A549 (cell line): ENCODE results near the gene EDIL3.

ENCODE experiments used
- CTCF ChIP-seq: fragments of >200 bp; sonication (Bioruptor Twin); formaldehyde crosslinking; IDR thresholded peaks from 3 replicates; pipeline ENCODE4 v1.5.1; 2016
- HOXA7 ChIP-seq: fragments of 250-450 bp; sonication (Bioruptor Pico); IDR thresholded peaks from 2 replicates; pipeline ENCODE4 v1.5.0; 2020; ENCODE audit warnings: mild to moderate bottlenecking, moderate library complexity
- JUN ChIP-seq, 2 experiments: fragments of >200 bp; sonication (Bioruptor Twin); formaldehyde crosslinking; IDR thresholded peaks; 2 replicates in 1 of 2; 3 replicates in 1 of 2; pipeline ENCODE4 v1.6.1; 2016 to 2017
- MYC ChIP-seq: IDR thresholded peaks from 2 replicates; pipeline ENCODE4 v1.6.1; 2012; ENCODE audit warnings: mild to moderate bottlenecking, inconsistent platforms, low read length, improper control_type of control experiment, borderline replicate concordance
- POLR2A ChIP-seq: IDR thresholded peaks from 2 replicates; pipeline ENCODE4 v1.6.1; 2012; ENCODE audit warnings: mild to moderate bottlenecking, low read length
- RAD21 ChIP-seq, 2 experiments: fragments of >200 bp in 1 of 2; sonication (Bioruptor Twin) in 1 of 2; formaldehyde crosslinking in 1 of 2; IDR thresholded peaks in 1 of 2; conservative IDR thresholded peaks in 1 of 2; 2 replicates in 1 of 2; 3 replicates in 1 of 2; pipeline ENCODE4 v1.6.1; 2012 to 2018; ENCODE audit warnings: inconsistent platforms in 1 of 2
- REST ChIP-seq: fragments of 200-600 bp; sonication (generic); IDR thresholded peaks from 2 replicates; pipeline ENCODE4 v1.6.1; 2016; ENCODE audit warnings: antibody characterized with exemption, mild to moderate bottlenecking, moderate library complexity
- SMC3 ChIP-seq: fragments of >200 bp; sonication (Bioruptor Twin); formaldehyde crosslinking; IDR thresholded peaks from 3 replicates; pipeline ENCODE4 v1.6.1; 2018; ENCODE audit warnings: inconsistent platforms
- USF2 ChIP-seq: fragments of 450-650 bp; IDR thresholded peaks from 2 replicates; pipeline ENCODE4 v1.6.1; 2014; ENCODE audit warnings: antibody characterized with exemption

- TF ChIP-seq HOXA7 (no peak), CTCF (no peak), SMC3 (no peak), REST (no peak), MYC (no peak), USF2 (no peak), JUN (IDR thresholded peaks at IDR 0.05) (no peak), POLR2A (no peak), RAD21 (conservative IDR thresholded peaks at IDR 0.05 in 1 of 2, IDR thresholded peaks at IDR 0.05 in 1 of 2) (no peak)
Observed at GRCh38 chr5:83924891-83925290, 459.8 kb downstream of the EDIL3 start.
